Activated CD4-positive, alpha-beta T cell treated with anti-CD3 and anti-CD28 coated beads, Interleukin-2, amount 50 U/mL, for 4 hours (primary cell): ENCODE measurements around the gene SLC6A8.
"Not testable (repeated sequence)": the region's sequence is repeated elsewhere in the genome, so short reads cannot be mapped to it uniquely, and the experiment has no call there.

Experiments
- DNase-seq, 2 experiments: peaks; one replicate each; pipeline ENCODE4 v3.0.0-alpha.2; 2020

Gene SLC6A8

GRCh38 chrX:153672531-153673427 is 14.9 kb upstream of the SLC6A8 start:
- DNase-seq, result no peak

- no peak for DNase-seq
Measured at GRCh38 chrX:153673428-153674218, 14.1 kb upstream of the SLC6A8 start, which contains the start of gene PNCK. Gene PNCK, minus strand, starts transcription at chrX:153673813. Its CDS starts 737 bp downstream, at chrX:153673076.

DNA sequence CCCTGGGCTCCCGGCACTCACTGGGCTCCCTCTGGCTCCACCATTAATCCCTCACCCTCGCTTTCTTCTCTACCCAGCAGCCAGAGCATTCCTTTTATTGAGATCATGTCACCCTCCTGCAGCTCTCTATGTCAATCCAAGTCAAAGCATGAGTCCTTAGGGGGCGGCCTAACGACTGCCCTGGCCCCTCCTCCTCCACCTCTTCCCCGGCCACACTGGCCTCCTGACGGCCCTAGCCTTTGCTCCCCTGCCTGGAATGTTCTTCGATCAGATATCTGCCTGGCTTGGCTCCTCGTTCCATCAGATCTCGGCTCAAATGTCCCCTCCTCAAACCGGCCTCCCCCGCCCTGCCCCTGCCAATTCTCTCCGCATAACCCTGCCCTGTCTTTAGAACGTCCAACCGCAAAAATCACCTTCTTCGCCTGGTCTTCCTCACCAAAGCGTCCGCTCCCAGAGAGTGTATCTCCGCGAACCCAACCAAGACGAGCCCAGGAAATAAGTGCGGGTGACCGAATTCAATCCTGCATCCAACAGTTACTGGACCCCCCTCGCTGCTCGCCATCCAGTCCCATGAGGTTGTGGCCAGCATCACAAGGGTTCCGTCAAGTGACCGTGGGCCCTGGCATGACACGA is 13.4 kb upstream of the SLC6A8 start:
- no peak for DNase-seq

DNA sequence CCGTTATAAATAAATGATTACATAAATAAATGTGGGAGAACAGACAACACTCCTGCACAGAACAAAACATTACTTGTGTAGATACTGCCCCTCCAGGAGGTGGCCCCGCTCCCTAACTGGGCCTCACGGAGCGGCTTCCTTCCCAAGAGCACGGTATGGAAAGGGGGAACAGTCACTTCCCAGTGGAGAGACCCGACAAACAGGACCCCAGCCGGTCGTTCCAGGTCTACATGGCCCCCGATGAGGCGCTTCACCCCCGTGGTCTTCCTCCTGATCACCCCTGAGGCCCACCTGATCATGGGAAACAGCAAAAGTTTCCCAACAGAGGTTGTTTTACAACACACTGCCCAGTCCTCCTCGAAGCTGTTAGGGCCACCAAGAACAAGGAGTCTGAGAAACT is 6.6 kb upstream of the SLC6A8 start:
- no peak for DNase-seq

DNA sequence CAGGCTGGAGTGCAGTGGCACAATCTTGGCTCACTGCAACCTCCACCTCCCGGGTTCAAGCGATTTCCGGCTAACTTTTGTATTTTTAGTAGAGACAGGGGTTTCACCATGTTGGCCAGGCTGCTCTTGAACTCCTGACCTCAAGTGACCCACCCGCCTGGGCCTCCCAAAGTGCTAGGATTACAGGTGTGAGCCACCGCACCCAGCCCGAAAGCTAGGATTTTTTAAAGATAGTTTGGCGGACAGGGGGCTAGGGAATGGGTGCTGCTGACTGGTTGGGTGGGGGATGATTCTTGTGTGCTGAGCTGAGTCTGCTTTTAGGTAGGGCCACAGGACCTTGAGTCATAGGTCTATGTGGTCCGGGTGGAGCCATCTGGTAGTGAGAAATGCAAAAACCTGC is 4.2 kb upstream of the SLC6A8 start:
- DNase-seq, result not testable (repeated sequence)

DNA sequence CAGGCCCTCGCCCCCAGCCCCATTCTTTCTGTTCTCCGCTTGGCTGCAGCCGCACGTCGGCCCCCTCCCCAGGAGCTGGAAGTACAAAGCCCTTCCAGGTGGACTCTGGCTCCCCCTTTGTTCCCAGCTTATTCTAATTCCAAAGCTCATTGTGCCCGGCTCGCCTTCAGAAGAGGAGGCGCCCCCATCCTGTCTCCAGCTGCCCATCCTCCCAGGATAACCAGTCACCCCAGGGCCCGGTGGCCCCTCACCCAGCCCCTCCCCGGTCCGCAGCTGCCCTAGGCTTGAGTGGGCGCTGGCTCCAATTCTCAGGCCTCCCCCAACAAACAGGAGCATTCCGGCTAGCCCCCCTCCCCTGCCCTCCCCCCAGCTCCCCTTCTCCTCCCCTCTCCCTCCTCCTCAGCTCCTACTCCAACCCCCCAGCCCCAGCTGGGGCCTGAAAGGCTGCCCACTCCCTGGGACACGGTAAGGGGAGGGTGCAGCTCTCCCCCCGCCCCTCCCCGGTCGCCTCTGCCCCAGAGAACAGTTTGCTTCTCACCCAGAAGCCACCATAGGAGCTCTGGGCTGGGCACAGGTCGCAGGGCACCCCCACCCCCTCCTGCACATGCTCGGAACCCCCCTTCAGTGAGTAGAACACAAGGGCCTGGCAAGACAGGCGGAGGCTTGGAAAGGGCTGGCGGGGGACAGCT is 3.1 kb upstream of the SLC6A8 start:
- no peak for DNase-seq

DNA sequence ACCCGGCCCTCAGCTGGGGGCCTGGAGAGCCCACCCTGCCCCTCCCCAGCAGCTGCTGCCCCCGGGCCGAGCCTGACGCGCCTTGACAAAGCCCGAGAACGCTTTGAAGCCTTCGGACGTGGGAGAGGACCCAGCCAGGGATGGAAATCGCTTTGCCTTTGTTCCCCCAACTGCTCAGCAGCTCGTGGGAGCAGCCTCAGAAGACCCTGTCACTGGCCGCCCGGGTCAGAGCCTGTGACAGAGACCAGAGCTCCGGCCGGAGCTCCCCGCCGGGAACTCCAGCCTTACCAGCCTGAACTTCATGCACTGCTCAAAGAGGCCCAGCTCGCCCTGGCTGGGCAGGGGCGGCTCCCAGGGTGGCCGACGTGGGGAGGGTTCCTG is 2.6 kb upstream of the SLC6A8 start:
- DNase-seq, result no peak

- no peak for DNase-seq
Measured at GRCh38 chrX:153685751-153686696, 1.7 kb upstream of the SLC6A8 start.

DNA sequence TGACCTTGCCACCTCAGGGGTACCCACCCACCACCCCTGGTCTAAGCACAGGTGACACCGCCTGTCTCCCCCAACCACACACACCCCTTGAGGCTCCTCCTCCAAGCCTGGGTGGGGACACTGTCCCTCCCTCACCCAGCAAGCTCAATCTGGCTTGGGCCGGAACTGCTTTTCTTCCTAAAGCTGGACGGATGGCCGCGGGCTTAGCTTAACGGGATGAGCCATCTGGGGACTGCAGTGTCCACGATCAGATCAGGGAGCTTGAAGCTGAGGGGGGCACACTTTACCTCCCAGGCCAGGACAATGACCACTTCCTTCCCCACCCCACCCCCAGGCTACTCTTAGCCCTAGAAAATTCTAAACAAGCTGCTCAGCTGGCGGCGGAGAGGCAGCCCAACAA is 1.0 kb upstream of the SLC6A8 start:
- DNase-seq, result no peak

DNA sequence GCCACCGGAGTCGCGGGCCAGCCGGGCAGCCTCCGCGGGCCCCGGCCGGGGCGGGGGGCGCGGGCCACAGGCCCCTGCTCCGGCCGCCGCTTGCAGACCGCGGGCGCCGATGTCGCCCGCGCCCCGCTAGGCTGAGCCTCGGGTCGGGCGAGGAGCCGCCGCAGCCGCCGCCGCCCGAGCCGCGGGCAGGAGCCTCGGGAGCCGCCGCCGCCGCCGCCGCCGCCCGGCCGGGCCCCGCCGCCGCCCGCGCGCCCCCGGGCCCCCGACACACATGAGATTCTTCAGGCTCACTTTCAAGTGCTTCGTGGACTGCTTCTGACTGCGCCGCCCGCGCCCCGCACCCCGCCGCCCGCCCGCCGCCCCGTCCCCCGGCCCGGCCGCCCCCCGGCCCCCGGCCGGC is 345 bp downstream of the SLC6A8 start:
- no peak for DNase-seq

DNA sequence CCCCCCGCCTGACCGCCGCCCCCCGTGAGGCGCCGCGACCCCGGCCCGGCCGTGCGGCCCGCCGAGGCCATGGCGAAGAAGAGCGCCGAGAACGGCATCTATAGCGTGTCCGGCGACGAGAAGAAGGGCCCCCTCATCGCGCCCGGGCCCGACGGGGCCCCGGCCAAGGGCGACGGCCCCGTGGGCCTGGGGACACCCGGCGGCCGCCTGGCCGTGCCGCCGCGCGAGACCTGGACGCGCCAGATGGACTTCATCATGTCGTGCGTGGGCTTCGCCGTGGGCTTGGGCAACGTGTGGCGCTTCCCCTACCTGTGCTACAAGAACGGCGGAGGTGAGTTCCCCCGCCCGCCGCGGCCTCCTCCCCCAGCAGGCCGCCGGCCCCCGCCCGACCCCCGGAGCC is 780 bp downstream of the SLC6A8 start:
- DNase-seq, result no peak

DNA sequence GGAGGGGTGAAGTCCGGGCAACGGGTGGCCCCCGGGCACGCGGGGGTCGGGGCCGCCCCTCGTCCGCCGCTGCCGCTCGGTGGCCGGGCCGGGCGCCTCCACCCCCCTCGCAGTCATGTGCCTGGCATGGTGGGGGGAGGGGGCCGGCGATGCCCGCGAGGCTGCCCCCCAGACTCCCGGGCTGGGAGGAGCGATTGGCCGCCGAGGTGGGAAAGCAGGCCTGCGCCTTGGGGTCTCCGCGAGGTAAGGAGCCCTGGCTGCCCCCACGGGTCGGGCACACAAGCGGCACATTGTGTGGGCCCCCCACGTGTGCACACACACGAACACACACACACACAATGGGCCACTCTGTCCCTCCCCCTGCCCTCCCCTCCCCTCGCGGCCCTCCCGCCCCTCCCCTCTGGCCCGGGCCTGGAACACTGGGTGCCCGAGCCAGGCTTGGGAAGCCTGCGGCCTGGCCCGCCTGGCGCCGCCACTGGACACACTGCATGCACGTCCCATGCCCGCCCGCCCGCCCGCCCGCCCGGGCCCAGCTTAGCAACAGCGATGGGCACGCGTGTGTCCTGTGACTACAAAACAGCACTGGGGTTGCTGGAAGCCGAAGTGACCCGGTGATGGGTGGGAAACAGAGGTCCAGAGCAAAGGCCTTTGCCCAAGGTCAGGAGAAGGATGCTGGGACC is 1.3 kb downstream of the SLC6A8 start:
- no peak for DNase-seq

GRCh38 chrX:153689654-153690465 is 2.1 kb downstream of the SLC6A8 start:
- no peak for DNase-seq

DNA sequence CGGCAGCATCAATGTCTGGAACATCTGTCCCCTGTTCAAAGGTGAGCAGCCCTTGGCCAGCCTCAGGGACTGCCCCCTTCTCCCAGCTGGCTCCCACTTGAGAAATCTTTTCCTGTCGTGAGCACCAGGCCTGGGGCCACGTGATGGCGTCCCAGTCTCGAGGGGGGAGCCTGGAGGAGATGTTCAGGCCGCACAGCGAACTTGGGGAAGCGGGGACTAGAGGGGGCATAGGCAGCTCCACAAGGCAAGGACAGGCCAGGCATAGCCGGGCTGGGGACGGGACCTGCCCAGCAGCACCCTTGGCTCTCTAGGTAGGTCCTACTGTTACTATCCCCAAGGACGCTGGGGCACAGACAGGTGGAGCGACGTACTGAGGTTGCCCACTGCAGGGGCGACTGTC is 2.7 kb downstream of the SLC6A8 start:
- DNase-seq, result no peak

GRCh38 chrX:153691032-153691827 is 3.5 kb downstream of the SLC6A8 start:
- not testable (repeated sequence) for DNase-seq

- no peak for DNase-seq
Measured at GRCh38 chrX:153692003-153692402, 4.3 kb downstream of the SLC6A8 start.

DNA sequence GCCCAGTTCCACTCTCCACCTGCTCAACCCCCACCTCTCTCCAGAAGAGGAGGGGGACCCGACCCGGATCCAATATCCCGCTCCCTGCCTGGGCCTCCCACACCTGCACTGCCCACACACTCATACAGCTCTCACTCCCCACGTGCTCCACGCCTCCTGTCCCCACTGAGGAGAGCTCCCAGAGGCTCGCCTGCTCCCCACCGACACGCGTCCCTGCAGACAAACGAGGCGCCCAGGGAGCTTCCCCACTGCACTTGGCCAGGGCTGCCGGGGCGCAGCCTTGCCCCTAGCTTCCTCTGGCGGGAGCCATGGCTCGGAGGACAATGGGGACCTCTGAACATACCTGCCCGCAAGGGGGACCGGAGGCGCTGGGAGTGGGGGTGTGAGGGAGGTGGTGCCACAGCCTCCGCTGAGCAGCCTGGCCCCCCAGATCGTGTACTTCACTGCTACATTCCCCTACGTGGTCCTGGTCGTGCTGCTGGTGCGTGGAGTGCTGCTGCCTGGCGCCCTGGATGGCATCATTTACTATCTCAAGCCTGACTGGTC is 5.0 kb downstream of the SLC6A8 start:
- no peak for DNase-seq

DNA sequence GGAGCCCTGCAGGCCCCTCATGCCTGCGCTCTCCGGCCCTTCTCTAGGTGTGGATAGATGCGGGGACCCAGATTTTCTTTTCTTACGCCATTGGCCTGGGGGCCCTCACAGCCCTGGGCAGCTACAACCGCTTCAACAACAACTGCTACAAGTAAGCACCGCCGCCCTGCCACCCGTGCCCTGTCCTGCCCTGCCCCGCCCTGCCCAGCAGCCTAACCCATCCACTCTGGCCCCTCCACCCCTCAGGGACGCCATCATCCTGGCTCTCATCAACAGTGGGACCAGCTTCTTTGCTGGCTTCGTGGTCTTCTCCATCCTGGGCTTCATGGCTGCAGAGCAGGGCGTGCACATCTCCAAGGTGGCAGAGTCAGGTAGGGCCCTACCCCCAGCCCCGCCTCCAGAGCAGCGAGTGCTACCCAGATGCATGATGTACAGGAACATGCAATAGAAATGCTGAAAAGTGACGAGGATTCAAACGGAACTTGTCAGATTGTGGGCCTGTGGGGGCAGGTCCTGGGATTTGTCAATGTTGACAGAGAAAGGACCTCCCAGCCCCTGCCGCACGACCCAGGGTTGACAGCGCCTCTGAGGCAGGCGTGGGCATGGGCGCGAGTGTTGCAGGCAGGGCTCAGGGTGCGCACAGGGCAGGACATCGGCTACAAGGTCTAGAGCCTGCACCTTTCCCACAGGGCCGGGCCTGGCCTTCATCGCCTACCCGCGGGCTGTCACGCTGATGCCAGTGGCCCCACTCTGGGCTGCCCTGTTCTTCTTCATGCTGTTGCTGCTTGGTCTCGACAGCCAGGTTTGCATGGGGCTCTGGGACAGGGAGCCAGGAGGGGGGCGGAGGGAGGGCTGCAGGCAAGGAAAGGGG is 5.7 kb downstream of the SLC6A8 start:
- no peak for DNase-seq
